ENCODE measurements around the gene UPP2.

The UPP2 gene

GRCh38 chr2:158095912-158096311, 5.8 kb upstream of the UPP2 start:
- Histone ChIP-seq H3K27me3 (ENCODE audit: insufficient read depth, poor library complexity, severe bottlenecking) (no peaks in the 10 kb centered on the region), H3K4me1 (ENCODE audit: insufficient read depth, poor library complexity, severe bottlenecking) (no peaks in the 10 kb centered on the region), H3K4me3 (ENCODE audit: severe bottlenecking) (no peak overlapping the region), H3K27ac (ENCODE audit: poor library complexity, severe bottlenecking) (no peak overlapping the region), H3K36me3 (ENCODE audit: low read depth) (no peaks in the 10 kb centered on the region), H3K9me3 (ENCODE audit: severe bottlenecking) (no peaks in the 10 kb centered on the region)
- ATAC-seq (ENCODE audit: low read depth) (no peak), DNase-seq (ENCODE audit: low spot score) (no peak)
- no peak for TF ChIP-seq CTCF (IDR thresholded peaks at IDR 0.05; ENCODE audit: poor library complexity, severe bottlenecking)

GRCh38 chr2:158097481-158097880, 4.2 kb upstream of the UPP2 start:
- no peak overlapping the region for H3K4me3 ChIP-seq (ENCODE audit: severe bottlenecking)
- TF ChIP-seq CTCF (IDR thresholded peaks at IDR 0.05; ENCODE audit: poor library complexity, severe bottlenecking): no peak
- no peaks in the 10 kb centered on the region for H3K36me3 ChIP-seq (ENCODE audit: low read depth)
- no peaks in the 10 kb centered on the region for H3K9me3 ChIP-seq (ENCODE audit: severe bottlenecking)
- H3K4me1 ChIP-seq (ENCODE audit: insufficient read depth, poor library complexity, severe bottlenecking): no peaks in the 10 kb centered on the region
- DNase-seq (ENCODE audit: low spot score) (no peak), ATAC-seq (ENCODE audit: low read depth) (no peak)
- no peak overlapping the region for H3K27ac ChIP-seq (ENCODE audit: poor library complexity, severe bottlenecking)
- no peaks in the 10 kb centered on the region for H3K27me3 ChIP-seq (ENCODE audit: insufficient read depth, poor library complexity, severe bottlenecking)

- Histone ChIP-seq H3K27ac (ENCODE audit: poor library complexity, severe bottlenecking) (no peak overlapping the region), H3K4me1 (ENCODE audit: insufficient read depth, poor library complexity, severe bottlenecking) (peaks cover 3% of the 10 kb centered on the region), H3K4me3 (ENCODE audit: severe bottlenecking) (no peak overlapping the region), H3K9me3 (ENCODE audit: severe bottlenecking) (no peaks in the 10 kb centered on the region), H3K27me3 (ENCODE audit: insufficient read depth, poor library complexity, severe bottlenecking) (no peaks in the 10 kb centered on the region), H3K36me3 (ENCODE audit: low read depth) (no peaks in the 10 kb centered on the region)
- DNase-seq (ENCODE audit: low spot score): no peak
- TF ChIP-seq CTCF (IDR thresholded peaks at IDR 0.05; ENCODE audit: poor library complexity, severe bottlenecking): no peak
- ATAC-seq (ENCODE audit: low read depth): no peak
These were observed 3.5 kb upstream of the UPP2 start for GRCh38 chr2:158098178-158098577.

GRCh38 chr2:158099716-158100115, 2.0 kb upstream of the UPP2 start:
- H3K4me3 ChIP-seq (ENCODE audit: severe bottlenecking): no peak overlapping the region
- no peak overlapping the region for H3K27ac ChIP-seq (ENCODE audit: poor library complexity, severe bottlenecking)
- DNase-seq (ENCODE audit: low spot score) (no peak), ATAC-seq (ENCODE audit: low read depth) (peak; percentile 76)
- H3K27me3 ChIP-seq (ENCODE audit: insufficient read depth, poor library complexity, severe bottlenecking): no peaks in the 10 kb centered on the region
- no peaks in the 10 kb centered on the region for H3K9me3 ChIP-seq (ENCODE audit: severe bottlenecking)
- TF ChIP-seq CTCF (IDR thresholded peaks at IDR 0.05; ENCODE audit: poor library complexity, severe bottlenecking): no peak
- no peaks in the 10 kb centered on the region for H3K36me3 ChIP-seq (ENCODE audit: low read depth)
- H3K4me1 ChIP-seq (ENCODE audit: insufficient read depth, poor library complexity, severe bottlenecking): peaks cover 3% of the 10 kb centered on the region

GRCh38 chr2:158100411-158100810, 1.3 kb upstream of the UPP2 start:
- no peaks in the 10 kb centered on the region for H3K36me3 ChIP-seq (ENCODE audit: low read depth)
- ATAC-seq (ENCODE audit: low read depth) (peak; percentile 47; the same call in 1 of the 3 replicates), DNase-seq (ENCODE audit: low spot score) (no peak)
- H3K4me3 ChIP-seq (ENCODE audit: severe bottlenecking): no peak overlapping the region
- H3K27me3 ChIP-seq (ENCODE audit: insufficient read depth, poor library complexity, severe bottlenecking): no peaks in the 10 kb centered on the region
- no peaks in the 10 kb centered on the region for H3K9me3 ChIP-seq (ENCODE audit: severe bottlenecking)
- H3K27ac ChIP-seq (ENCODE audit: poor library complexity, severe bottlenecking): no peak overlapping the region
- TF ChIP-seq CTCF (IDR thresholded peaks at IDR 0.05; ENCODE audit: poor library complexity, severe bottlenecking): no peak
- peaks cover 3% of the 10 kb centered on the region for H3K4me1 ChIP-seq (ENCODE audit: insufficient read depth, poor library complexity, severe bottlenecking)

All from RWPE2 (cell line).